GM12878 (cell line): Measurements from ENCODE around the gene AP2A2. TPM values are rescaled to one million over a fixed set of nuclear protein-coding genes. Genes with fewer than 3 reads are reported as not detected.

ENCODE experiments used
- ATAC-seq: fragments of 200-7000 bp; cut with Tn5 transposase; 3 replicates; pipeline ENCODE4 v1.9.1; 2020; ENCODE audit warnings: mild to moderate bottlenecking, moderate library complexity
- BruUV-seq: library from RNA; stranded (reverse); fragments of 400-500 nt; replicated peaks from 2 replicates; lab custom pipeline; 2021; lab: Mats Ljungman, UMichigan
- CTCF ChIA-PET: fragments of 300-600 bp; sonication (Branson Sonifier 250); formaldehyde crosslinking; extraction: SDS; loops from one replicate; lab custom pipeline; 2021; ENCODE audit warnings: inconsistent platforms; lab: Yijun Ruan, JAX
- POLR2A ChIA-PET: fragments of 350-600 bp; formaldehyde crosslinking; extraction: SDS; loops from one replicate; lab custom pipeline; 2021; ENCODE audit warnings: inconsistent platforms; lab: Charles Lee
- RAD21 ChIA-PET: fragments of 300-600 bp; sonication (Branson Sonifier 250); formaldehyde crosslinking; loops from one replicate; lab custom pipeline; 2023; ENCODE audit warnings: antibody characterized with exemption; ENCODE audit not compliant: unreplicated experiment; lab: Charles Lee
- SMC1A ChIA-PET: fragments of 300-600 bp; sonication (Branson Sonifier 250); formaldehyde crosslinking; loops from one replicate; lab custom pipeline; 2023; ENCODE audit not compliant: unreplicated experiment, uncharacterized antibody; lab: Charles Lee
- DNase-seq: peaks from one replicate; pipeline ENCODE4 v3.0.0-alpha.2; 2011; ENCODE audit warnings: low read depth, low spot score
- FAIRE-seq: peaks from 3 replicates; lab custom pipeline; 2011; peaks lifted over from hg19 to GRCh38; lab: Jason Lieb, UNC
- H2AFZ ChIP-seq: 2 replicates; pipeline ENCODE4 v1.6.0; 2011; ENCODE audit warnings: low read depth, low read length, control low read depth; ENCODE audit not compliant: control insufficient read depth
- H3K27ac ChIP-seq: 2 replicates; pipeline ENCODE4 v1.5.1; 2011; ENCODE audit warnings: control low read depth; ENCODE audit not compliant: control insufficient read depth, insufficient read depth
- H3K27me3 ChIP-seq, 2 experiments: replicated peaks in 1 of 2; 2 replicates each; pipeline versions ENCODE4 v1.6.0 to v1.6.1; 2011; ENCODE audit warnings: low read length in 1 of 2; ENCODE audit not compliant: control insufficient read depth in 2 of 2, insufficient read depth in 2 of 2
- H3K36me3 ChIP-seq, 2 experiments: 2 replicates each; pipeline ENCODE4 v1.5.1; 2011; ENCODE audit warnings: low read length in 1 of 2; ENCODE audit not compliant: control insufficient read depth in 2 of 2, insufficient read depth in 2 of 2
- H3K4me1 ChIP-seq: 2 replicates; pipeline ENCODE4 v1.6.1; 2011; ENCODE audit warnings: mild to moderate bottlenecking, low read length, moderate library complexity, mixed read lengths; ENCODE audit not compliant: control insufficient read depth, insufficient read depth
- H3K4me2 ChIP-seq: 2 replicates; pipeline ENCODE4 v1.6.0; 2011; ENCODE audit warnings: control low read depth; ENCODE audit not compliant: control insufficient read depth, insufficient read depth
- H3K4me3 ChIP-seq: fragments of 200-600 bp; sonication (generic); 2 replicates; pipeline ENCODE4 v1.5.1; 2016
- H3K79me2 ChIP-seq: 2 replicates; pipeline ENCODE4 v1.6.0; 2011; ENCODE audit warnings: low read length; ENCODE audit not compliant: control insufficient read depth, insufficient read depth
- H3K9ac ChIP-seq: 2 replicates; pipeline ENCODE4 v1.8.0; 2011; ENCODE audit warnings: low read length, control low read depth, mixed read lengths; ENCODE audit not compliant: control insufficient read depth, insufficient read depth
- H3K9me3 ChIP-seq: replicated peaks from 3 replicates; pipeline ENCODE4 v1.5.1; 2011; ENCODE audit warnings: mild to moderate bottlenecking, low read length; ENCODE audit not compliant: control insufficient read depth, insufficient read depth
- H4K20me1 ChIP-seq: 2 replicates; pipeline ENCODE4 v1.6.0; 2011; ENCODE audit not compliant: control insufficient read depth, insufficient read depth
- ATF2 ChIP-seq: IDR thresholded peaks from 2 replicates; pipeline ENCODE4 v1.6.1; 2012; ENCODE audit warnings: low read length, inconsistent platforms
- BRCA1 ChIP-seq: IDR thresholded peaks from 2 replicates; pipeline ENCODE4 v1.6.1; 2011; ENCODE audit warnings: low read depth, low read length, improper control_type of control experiment
- CHD4 ChIP-seq: fragments of 200-600 bp; sonication (generic); IDR thresholded peaks from 2 replicates; pipeline ENCODE4 v1.6.1; 2016; ENCODE audit warnings: mild to moderate bottlenecking
- E2F8 ChIP-seq: fragments of 450-650 bp; IDR thresholded peaks from 2 replicates; pipeline ENCODE4 v1.6.1; 2018; ENCODE audit warnings: mild to moderate bottlenecking, low read depth, moderate library complexity; ENCODE audit not compliant: partially characterized antibody
- EGR1 ChIP-seq, 2 experiments: IDR thresholded peaks; 1 replicate in 1 of 2; 2 replicates in 1 of 2; pipeline ENCODE4 v1.6.1; 2011 to 2012; ENCODE audit warnings: low read depth in 2 of 2, low read length in 2 of 2, borderline replicate concordance in 1 of 2, mild to moderate bottlenecking in 1 of 2, moderate library complexity in 1 of 2
- PBX3 ChIP-seq: IDR thresholded peaks from 2 replicates; pipeline ENCODE4 v1.6.1; 2011; ENCODE audit warnings: mild to moderate bottlenecking, low read depth, low read length, moderate library complexity; ENCODE audit not compliant: insufficient replicate concordance
- SIN3A ChIP-seq: IDR thresholded peaks from 2 replicates; pipeline ENCODE4 v1.6.1; 2012; ENCODE audit warnings: low read depth, low read length, improper control_type of control experiment
- TCF7 ChIP-seq: IDR thresholded peaks from 2 replicates; pipeline ENCODE4 v1.6.1; 2014; ENCODE audit warnings: antibody characterized with exemption, borderline replicate concordance
- YY1 ChIP-seq: IDR thresholded peaks from 2 replicates; pipeline ENCODE4 v1.6.1; 2011; ENCODE audit warnings: low read depth, mild to moderate bottlenecking, low read length
- ZNF207 ChIP-seq: fragments of 450-650 bp; IDR thresholded peaks from 2 replicates; pipeline ENCODE4 v1.6.1; 2014; ENCODE audit warnings: antibody characterized with exemption, mild to moderate bottlenecking, borderline replicate concordance
- ZNF24 ChIP-seq: fragments of 450-650 bp; IDR thresholded peaks from 2 replicates; pipeline ENCODE4 v1.6.1; 2017; ENCODE audit warnings: antibody characterized with exemption, mild to moderate bottlenecking
- ZNF592 ChIP-seq: fragments of 450-650 bp; IDR thresholded peaks from 2 replicates; pipeline ENCODE4 v1.6.1; 2017; ENCODE audit warnings: mild to moderate bottlenecking, moderate library complexity
- WGBS: methylation state at CpG from one replicate; pipeline ENCODE4 v1.1.6; 2016; ENCODE audit warnings: low lambda C conversion rate; ENCODE audit not compliant: insufficient replicate concordance, insufficient coverage; ENCODE audit errors: missing lambda C conversion rate; 5-methylcytosine and 5-hydroxymethylcytosine counted together
- in situ Hi-C: fragments of 300-500 bp; cut with MboI; formaldehyde crosslinking; loops from 9 replicates; pipeline ENCODE4 v1.14.3; 2018; ENCODE audit warnings: mixed read lengths
- intact Hi-C: fragments of 100-400 bp; cut with micrococcal nuclease; formaldehyde crosslinking; loops from one replicate; pipeline ENCODE4 v1.14.2; 2022; ENCODE audit not compliant: unreplicated experiment
- polyA plus RNA-seq, 11 experiments: library from polyadenylated mRNA; depleted of rRNA in 4 of 11; unstranded in 6 of 11; stranded (reverse) in 5 of 11; fragments of >200 nt; fragmentation: Nextera tagmentation in 4 of 11; fragmentation: Illumina TruSeq in 1 of 11; extraction: Ambion mirVana in 4 of 11; extraction: Trizol in 1 of 11; gene quantifications; 1 replicate in 1 of 11; 2 replicates in 10 of 11; pipeline versions ENCODE4 v1.2.1 to v1.2.3, GENCODE V29; 2011 to 2016; ENCODE audit warnings: inconsistent platforms in 2 of 11, missing spikeins in 2 of 11, low read depth in 1 of 11
- total RNA-seq, 4 experiments: library from RNA; depleted of rRNA in 3 of 4; stranded (reverse); fragments of >200 nt in 3 of 4; fragmentation: Illumina TruSeq in 1 of 4; extraction: Trizol in 1 of 4; gene quantifications; 2 replicates each; pipeline versions ENCODE4 v1.2.1 to v1.2.3, GENCODE V29; 2013 to 2021

The AP2A2 gene
- total and polyA plus RNA-seq, 10 of the 15 experiments (the other 5 are each of a cell fraction or from before 2014, with no cell fraction given), result 0.58 to 48.8 (median 18.2) TPM

- Histone ChIP-seq H3K27ac (no peak overlapping the region), H3K4me1 (no peaks in the 10 kb centered on the region), H2AFZ (peak overlapping the region; percentile 39), H3K9ac (no peak overlapping the region), H4K20me1 (no peaks in the 10 kb centered on the region), H3K4me3 (no peak overlapping the region), H3K9me3 (no peaks in the 10 kb centered on the region), H3K36me3 (no peaks in the 10 kb centered on the region), H3K27me3 (no peaks in the 10 kb centered on the region), H3K4me2 (no peak overlapping the region), H3K79me2 (no peaks in the 10 kb centered on the region)
- DNase-seq (no peak), ATAC-seq (peak; percentile 100), FAIRE-seq (peak; percentile 88)
- RAD21 ChIA-PET, result interaction anchor here (0.6 to 0.9 kb wide), 3 partner anchors 202 to 205 kb away, joined by 3 read pairs; no protein-coding TSS in a partner anchor
- CTCF ChIA-PET, result interaction anchor here (1.0 to 1.8 kb wide), 5 partner anchors 11 to 204 kb away, joined by 3 to 23 read pairs (median 5); no protein-coding TSS in a partner anchor
- in situ Hi-C loops (loop anchor here (10.0 kb wide), 1 partner anchor 206 kb away; the partner anchor contains the start of genes POLR2L and TSPAN4), intact Hi-C loops (loop anchor here (1.0 to 5.0 kb wide), 2 partner anchors 123 to 202 kb away; partner anchors contain the start of gene AP2A2)
- SMC1A ChIA-PET, result no interaction called here
- POLR2A ChIA-PET, result no interaction called here
- no TSS peak for BruUV-seq
- 23% methylated on average over 34 of the region's 39 CpGs for WGBS
- TF ChIP-seq EGR1 (IDR thresholded peaks at IDR 0.05; ENCODE audit: borderline replicate concordance in 1 of 2, low read depth in 2 of 2, low read length in 2 of 2) (no peak), E2F8 (no peak), ZNF24 (no peak), BRCA1 (no peak), TCF7 (no peak), ZNF592 (0 out of 2 replicates have a peak, but pooled peaks have one; percentile 31), PBX3 (no peak), SIN3A (no peak), ZNF207 (no peak), YY1 (peak; percentile 77), ATF2 (no peak), CHD4 (no peak)
These were observed 125.1 kb downstream of the AP2A2 start for GRCh38 chr11:1050581-1051355.
